Thoracic aorta endothelial cell (primary cell): Measurements from ENCODE around the gene ANKLE1. TPM values are rescaled to one million over a fixed set of nuclear protein-coding genes. Genes with fewer than 3 reads are reported as not detected.

ENCODE experiments used
- total RNA-seq: library from RNA; depleted of rRNA; stranded (reverse); fragments of >200 nt; gene quantifications from 2 replicates; pipeline ENCODE4 v1.2.3, GENCODE V29; 2012

The ANKLE1 gene, protein sequence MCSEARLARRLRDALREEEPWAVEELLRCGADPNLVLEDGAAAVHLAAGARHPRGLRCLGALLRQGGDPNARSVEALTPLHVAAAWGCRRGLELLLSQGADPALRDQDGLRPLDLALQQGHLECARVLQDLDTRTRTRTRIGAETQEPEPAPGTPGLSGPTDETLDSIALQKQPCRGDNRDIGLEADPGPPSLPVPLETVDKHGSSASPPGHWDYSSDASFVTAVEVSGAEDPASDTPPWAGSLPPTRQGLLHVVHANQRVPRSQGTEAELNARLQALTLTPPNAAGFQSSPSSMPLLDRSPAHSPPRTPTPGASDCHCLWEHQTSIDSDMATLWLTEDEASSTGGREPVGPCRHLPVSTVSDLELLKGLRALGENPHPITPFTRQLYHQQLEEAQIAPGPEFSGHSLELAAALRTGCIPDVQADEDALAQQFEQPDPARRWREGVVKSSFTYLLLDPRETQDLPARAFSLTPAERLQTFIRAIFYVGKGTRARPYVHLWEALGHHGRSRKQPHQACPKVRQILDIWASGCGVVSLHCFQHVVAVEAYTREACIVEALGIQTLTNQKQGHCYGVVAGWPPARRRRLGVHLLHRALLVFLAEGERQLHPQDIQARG
- 1.5 and 1.6 TPM in 2 replicates for total RNA-seq

DNA sequence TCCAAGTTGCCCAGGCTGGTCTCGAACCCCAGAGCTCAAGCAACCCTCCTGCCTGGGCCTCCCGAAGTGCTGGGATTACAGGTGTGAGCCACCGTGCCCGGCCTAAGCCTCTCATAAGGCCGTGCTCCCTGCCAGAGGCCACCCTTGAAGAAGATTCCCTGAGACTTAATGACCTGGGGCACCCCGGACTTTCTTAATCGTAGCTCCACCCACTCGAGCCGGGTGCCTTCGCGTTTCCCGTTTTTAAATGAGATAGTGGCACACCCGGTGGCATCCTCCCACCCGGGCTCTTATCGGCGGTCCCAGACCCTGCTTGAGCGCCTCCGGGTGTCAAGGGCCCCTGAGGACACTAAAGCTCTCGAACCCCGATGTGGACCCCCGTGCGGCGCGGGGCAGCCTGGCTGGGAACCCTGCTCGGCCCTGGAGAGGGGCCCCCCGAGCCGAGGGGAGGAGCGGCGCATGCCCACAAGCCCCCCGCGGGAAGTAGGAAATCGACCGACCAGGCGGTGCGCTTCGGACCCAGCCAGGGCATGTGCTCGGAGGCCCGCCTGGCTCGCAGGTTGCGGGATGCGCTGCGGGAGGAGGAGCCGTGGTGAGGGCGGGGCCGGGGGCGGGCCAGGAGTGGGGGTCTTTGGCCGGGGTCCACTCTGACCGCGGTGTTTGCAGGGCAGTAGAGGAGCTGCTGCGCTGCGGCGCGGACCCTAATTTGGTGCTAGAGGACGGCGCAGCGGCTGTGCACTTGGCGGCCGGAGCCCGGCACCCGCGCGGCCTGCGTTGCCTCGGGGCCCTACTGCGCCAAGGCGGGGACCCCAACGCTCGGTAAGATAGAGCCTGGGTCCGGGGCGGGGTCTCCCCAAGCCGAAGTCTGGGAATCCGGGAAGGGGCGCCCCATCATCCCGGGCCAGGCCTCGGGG is at the start of gene ANKLE1:
ANKLE1 (plus strand) TSS at position 511 of the 914 bp plus-strand sequence; CDS start at position 531, 20 bp downstream.

DNA sequence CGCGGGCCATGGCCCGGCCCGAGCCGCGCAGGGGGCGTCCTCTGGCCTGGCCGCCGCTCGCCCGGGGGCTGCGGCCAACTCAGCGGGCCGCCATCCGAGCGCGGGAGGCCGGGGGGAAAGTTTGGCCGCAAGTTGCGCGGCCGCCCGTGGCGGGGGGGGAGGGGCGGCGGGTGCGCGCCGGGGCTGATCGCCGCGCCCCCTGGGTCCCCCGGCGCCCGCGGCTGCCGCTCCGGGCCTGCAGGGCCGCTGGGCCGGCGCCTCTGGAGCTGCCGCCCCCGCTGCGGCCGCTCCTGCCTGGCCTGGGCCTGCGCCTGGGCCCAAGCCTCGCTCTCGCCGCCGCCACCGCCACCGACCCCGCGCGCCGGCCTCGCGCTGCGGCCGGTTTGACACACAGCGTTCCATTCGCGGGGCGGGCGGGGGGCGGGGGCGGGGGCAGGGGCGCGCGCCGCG is 36.1 kb upstream of the ANKLE1 start, which contains the start of gene NR2F6:
NR2F6 (minus strand) TSS at position 385 of the 450 bp plus-strand sequence. CDS start 699 bp downstream, outside the sequence.

DNA sequence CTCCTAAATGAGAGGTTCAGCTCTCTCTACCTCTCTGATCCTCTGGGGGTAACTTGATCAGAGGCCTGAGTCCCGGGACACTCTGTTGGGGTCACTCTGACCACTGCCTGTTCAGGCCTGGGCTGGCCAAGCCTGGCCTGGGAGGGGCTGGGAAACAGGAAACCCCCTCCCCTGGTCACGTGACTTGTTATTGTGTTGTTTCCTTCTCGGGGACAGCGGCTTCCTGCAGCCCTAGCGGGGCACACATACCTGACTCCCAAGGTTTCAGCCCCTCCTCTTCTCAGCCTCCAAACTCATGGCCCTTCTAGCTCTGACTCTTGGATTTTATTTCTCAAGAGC is 17.1 kb upstream of the ANKLE1 start, which contains the start of gene USHBP1:
USHBP1 (minus strand) TSS at position 105 of the 339 bp plus-strand sequence. CDS start 446 bp downstream, outside the sequence.

DNA sequence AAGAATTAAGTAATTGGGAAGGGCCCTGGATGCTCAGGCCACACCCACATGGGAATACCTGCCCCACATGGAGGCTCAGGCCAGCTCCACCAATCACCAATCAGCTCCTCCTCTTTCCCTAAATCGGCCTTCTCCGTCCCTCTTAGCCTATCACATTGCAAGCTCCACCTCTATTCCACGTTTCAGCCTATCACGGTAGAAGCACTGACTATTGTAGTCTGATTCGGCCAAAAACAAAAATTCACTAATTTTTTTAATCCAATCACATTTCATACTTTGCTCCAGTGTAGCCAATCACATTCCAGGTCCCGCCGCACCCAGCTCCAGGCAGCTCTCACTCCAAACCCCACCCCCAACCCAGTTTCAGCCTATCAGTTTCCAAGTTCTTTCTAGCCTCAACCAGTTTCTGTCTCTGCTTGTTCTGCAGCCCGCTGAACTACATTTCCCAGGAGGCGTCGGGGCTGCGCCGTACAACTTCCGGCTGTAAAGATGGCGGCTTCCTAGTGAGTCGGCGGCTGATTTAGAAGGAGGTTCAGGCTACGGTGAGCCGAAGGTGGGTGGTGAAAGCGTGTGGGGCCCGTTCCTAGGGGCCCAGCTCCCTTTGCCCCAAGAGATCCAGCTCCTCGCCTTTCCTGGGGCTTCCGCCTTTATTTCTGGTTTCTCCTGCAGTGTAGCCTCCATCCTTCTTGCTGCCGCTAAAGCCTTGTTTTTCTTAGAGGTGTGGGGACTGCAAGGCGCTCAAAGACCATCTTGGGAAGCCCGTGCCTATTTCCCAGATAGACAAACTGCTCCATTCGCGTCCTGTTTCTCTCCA is 14.5 kb upstream of the ANKLE1 start, which contains the start of gene BABAM1:
BABAM1 (plus strand) TSS at position 469 of the 814 bp plus-strand sequence. CDS start 1,364 bp downstream, outside the sequence.

DNA sequence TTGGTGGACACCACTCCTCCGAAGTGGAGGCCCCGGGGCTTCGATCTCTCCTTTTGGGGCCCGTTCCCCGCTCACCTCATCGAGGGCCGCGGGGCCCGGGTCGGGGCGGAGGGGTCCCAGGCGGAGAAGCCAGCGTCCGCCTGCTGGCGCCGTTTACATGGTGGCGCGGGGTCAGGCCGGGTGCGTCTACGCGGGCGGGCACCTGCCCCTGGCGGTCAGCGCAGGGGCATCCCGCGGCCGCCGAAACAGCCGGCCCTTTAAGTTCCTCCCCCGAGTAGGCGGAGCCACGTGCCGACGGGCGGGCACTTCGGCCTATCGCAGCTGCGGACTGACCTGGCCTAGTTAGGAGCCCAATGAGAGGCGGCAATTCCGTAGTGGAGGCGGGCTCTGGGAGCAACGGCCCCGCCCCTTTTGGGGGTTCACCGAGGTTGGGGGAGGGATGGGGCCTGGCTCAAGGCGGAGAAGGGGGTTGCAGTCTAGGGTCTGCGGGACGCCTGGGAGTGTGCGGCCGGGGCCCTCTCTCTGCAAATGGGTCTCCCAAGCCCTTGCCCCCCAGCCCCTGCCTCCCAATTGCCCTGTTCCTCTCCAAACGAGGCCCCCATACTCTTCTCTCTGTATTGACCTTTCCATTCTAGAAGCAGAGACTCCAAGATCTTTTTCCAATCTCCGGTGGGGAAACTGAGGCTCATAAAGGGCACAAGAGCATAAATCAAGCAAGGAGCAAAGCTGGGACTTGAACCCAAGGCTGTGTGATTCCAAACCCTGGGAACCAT is 21.7 kb downstream of the ANKLE1 start, which contains the start of gene ABHD8:
ABHD8 (minus strand) TSS at position 259 of the 773 bp plus-strand sequence. CDS start 1,809 bp downstream, outside the sequence.

DNA sequence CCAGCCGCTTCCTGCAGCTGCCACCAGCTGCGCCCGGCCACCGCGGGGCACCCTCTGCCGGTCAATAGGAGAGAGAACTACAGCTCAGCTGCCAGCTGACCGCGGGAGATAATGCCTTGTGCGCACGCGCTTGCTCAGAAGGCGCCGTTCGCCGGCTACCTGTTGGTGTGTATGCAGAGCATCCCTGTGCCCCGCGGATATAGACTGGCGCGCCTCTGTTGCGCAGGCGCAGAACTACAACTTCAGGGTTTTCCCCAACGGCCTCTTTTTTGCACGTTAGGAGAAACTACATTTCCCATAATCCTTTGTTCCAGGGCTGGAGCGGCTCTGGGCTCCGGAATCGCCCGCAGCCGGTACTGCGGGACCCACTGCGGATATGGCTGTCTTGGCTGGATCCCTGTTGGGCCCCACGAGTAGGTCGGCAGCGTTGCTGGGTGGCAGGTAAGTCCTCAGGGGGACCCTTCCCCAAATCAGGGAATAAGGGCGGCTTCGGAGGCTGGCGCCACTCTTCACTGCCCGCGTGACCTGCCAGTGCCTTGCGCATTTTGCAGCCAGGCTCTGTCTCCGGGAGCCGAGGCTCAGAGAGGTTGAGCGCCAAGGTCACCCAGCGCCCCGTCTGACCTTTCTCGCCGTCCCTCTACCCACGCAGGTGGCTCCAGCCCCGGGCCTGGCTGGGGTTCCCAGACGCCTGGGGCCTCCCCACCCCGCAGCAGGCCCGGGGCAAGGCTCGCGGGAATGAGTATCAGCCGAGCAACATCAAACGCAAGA is 24.0 kb downstream of the ANKLE1 start, which contains the start of gene MRPL34:
MRPL34 (plus strand) TSS at position 356 of the 768 bp plus-strand sequence; CDS start at position 377, 21 bp downstream.

DNA sequence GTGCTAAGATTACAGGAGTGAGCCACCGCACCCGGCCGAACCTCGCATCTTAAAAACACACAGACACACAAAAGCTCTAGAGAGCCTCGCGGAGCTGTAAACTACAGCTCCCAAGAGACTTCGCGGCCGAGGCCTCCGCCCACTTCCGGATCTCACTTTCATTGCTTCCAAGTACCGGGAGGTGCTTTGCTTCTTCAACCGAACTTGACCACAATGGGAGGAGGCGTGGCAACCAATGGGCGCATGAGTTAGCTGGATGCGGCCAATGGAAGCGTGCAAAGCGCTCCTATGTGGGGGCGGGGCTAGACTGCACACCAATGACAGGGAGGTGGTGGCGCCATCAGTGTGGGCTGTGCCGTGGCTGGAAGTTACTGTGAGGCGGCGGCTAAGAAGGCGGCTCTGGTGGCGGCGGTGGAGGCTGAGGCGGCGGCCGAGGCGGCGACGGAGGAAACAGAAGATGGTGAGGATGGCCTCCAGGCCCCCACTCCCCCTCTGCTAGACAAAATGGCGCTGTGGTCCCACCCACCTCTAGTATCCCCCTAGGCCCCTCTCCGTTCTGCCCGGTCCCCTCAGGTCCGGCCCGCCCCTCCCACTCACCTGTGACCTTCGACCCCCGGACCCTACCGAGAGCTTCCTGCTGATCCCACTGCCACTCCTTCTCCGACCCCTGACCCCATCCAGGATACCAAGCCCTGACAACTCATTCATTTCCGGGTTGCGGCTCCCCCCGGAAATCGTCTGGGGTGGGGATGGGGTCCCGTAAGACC is 27.7 kb downstream of the ANKLE1 start, which contains the start of gene DDA1:
DDA1 (plus strand) TSS at position 366 of the 767 bp plus-strand sequence; CDS start at position 458, 92 bp downstream.

DNA sequence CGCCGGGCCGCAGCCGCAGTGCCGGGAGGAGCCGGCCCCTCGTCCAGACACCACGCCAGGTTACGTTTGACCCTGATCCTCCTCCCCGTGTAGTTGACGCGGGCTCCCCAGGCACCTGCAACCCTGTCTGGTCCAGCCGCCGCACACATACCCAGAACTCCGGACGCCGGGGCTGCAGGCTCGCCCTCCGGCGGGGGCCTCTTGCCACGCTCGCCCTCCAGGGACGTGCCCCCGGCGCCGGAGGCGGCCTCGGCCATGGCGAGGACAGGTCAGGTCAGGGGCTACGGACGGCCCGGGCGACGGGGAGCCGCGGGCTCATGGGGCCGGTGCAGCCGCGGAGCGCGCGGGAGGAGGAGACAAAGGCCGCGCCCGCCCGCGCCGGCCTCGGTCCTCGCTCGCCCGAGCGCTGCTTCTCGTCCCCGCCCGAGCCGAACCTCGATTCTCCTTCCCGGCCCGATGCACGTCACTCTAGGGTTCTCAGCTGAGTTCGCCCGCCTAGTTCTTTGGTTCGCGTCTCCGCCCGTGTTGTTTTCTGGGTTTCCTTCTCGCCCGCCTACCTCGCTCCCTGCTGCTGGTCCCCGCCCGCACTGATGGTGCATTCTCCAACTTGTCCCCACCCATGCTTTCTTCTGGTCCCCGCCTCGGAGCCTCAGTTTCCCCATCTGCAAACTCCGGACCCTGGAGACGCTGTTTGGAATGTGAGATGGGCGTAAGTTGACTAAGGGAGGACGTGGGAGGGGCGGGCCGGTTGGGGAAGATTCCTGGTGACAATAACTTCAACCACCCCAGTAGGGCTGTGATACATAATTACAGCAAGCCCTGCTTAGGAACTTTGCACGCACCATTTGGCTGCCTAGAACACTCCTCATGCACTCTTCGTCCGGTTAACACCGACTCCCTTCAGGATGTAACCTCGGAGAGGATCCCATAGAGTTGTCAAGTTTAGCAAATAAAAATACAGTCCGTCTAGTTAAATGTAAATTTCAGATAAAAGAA is 53.0 kb downstream of the ANKLE1 start, which contains the start of gene ANO8:
ANO8 (minus strand) TSS at position 442 of the 996 bp plus-strand sequence; CDS start at position 257, 185 bp downstream.

Other genes starting within 250 kb of the ANKLE1 start
- gene HAUS8, start 206.4 kb upstream of the ANKLE1 start, total RNA-seq: 8.3 and 8.8 TPM in 2 replicates
- gene MYO9B, start 206.1 kb upstream of the ANKLE1 start, total RNA-seq: 88.3 and 94.1 TPM in 2 replicates
- 10.5 and 18.6 TPM in 2 replicates for gene USE1, start 66.5 kb upstream of the ANKLE1 start, total RNA-seq
- gene OCEL1, start 55.7 kb upstream of the ANKLE1 start, total RNA-seq: 5.5 and 5.9 TPM in 2 replicates
- 20.1 and 36.8 TPM in 2 replicates for gene NR2F6, start 36.0 kb upstream of the ANKLE1 start, total RNA-seq
- 7.0 and 15.1 TPM in 2 replicates for gene USHBP1, start 17.2 kb upstream of the ANKLE1 start, total RNA-seq
- 89.1 and 89.2 TPM in 2 replicates for gene BABAM1, start 14.5 kb upstream of the ANKLE1 start, total RNA-seq
- gene ABHD8, start 21.5 kb downstream of the ANKLE1 start, total RNA-seq: 6.3 and 9.0 TPM in 2 replicates
- gene MRPL34, start 24.0 kb downstream of the ANKLE1 start, total RNA-seq: 40.0 and 48.0 TPM in 2 replicates
- gene DDA1, start 27.7 kb downstream of the ANKLE1 start, total RNA-seq: 26.6 and 27.0 TPM in 2 replicates
- gene ANO8, start 53.0 kb downstream of the ANKLE1 start, total RNA-seq: 3.2 and 4.3 TPM in 2 replicates
- gene GTPBP3, start 55.7 kb downstream of the ANKLE1 start, total RNA-seq: 13.0 and 20.0 TPM in 2 replicates
- 2.5 and 3.6 TPM in 2 replicates for gene PLVAP, start 95.4 kb downstream of the ANKLE1 start, total RNA-seq
- gene CCDC194, start 112.3 kb downstream of the ANKLE1 start, total RNA-seq: 0.13 and 0.50 TPM in 2 replicates
- gene BST2, start 123.7 kb downstream of the ANKLE1 start, total RNA-seq: 35.6 and 46.1 TPM in 2 replicates
- 29.5 and 40.0 TPM in 2 replicates for gene MVB12A, start 138.1 kb downstream of the ANKLE1 start, total RNA-seq
- not detected in 2 replicates for gene TMEM221, start 166.8 kb downstream of the ANKLE1 start, total RNA-seq
- not detected in 2 replicates for gene NXNL1, start 179.0 kb downstream of the ANKLE1 start, total RNA-seq
- 9.3 TPM in 2 replicates for gene SLC27A1, start 188.6 kb downstream of the ANKLE1 start, total RNA-seq
- 45.3 and 53.1 TPM in 2 replicates for gene PGLS, start 229.7 kb downstream of the ANKLE1 start, total RNA-seq